HG03558 (cell line): ENCODE measurements around the gene HSPBP1.

Experiments used
- ATAC-seq: cut with Tn5 transposase; IDR thresholded peaks from one replicate; pipeline ENCODE4 v1.9.1; 2021; ENCODE audit warnings: moderate number of reproducible peaks; ENCODE audit not compliant: unreplicated experiment; ENCODE audit errors: extremely low read depth

Gene HSPBP1

DNA sequence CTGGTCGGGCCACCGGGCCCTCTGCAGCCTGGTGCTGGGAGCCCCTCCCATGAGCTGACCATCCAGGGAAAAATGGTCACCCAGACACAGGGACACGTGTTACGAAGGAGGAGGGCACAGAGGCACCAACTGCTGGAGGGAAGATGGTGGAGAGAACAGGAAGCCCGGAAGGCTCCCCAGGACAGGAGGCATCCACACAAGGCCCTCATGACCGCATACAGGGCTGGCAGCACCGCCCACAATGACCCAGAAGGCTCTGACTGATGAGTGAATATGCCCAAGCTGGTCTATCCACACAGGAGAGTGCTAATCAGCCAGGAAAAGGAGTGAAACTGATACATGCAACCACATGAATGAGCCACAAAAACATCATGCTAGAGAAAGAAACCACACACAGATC, 37.4 kb downstream of the HSPBP1 start:
- no peak for ATAC-seq

DNA sequence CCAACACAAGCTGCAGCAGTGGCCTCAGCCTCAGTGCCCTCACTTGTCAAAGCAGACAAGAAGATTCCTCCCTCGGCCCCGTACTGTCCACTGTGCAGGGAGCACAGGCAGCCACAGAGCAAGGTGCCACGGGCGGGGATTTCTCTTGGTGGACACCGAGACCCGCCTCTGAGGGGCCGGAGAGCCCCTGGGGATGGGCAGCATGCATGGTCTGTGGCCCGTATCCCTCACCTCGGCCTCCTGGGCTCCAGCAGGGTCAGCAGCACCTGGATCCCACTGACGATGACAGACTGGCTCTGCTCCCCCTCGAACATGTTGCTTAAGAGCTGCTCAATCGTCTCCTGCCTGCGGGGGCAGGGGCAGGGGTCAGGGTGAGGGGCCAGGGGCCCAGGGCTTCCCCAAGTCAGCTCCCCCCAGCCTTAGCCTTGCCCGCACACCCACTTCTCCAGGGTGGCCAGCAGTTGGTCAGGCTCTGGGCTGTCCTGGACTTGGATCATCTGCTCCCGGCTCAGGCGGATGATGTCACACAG, 37.9 kb downstream of the HSPBP1 start:
- ATAC-seq = no peak

DNA sequence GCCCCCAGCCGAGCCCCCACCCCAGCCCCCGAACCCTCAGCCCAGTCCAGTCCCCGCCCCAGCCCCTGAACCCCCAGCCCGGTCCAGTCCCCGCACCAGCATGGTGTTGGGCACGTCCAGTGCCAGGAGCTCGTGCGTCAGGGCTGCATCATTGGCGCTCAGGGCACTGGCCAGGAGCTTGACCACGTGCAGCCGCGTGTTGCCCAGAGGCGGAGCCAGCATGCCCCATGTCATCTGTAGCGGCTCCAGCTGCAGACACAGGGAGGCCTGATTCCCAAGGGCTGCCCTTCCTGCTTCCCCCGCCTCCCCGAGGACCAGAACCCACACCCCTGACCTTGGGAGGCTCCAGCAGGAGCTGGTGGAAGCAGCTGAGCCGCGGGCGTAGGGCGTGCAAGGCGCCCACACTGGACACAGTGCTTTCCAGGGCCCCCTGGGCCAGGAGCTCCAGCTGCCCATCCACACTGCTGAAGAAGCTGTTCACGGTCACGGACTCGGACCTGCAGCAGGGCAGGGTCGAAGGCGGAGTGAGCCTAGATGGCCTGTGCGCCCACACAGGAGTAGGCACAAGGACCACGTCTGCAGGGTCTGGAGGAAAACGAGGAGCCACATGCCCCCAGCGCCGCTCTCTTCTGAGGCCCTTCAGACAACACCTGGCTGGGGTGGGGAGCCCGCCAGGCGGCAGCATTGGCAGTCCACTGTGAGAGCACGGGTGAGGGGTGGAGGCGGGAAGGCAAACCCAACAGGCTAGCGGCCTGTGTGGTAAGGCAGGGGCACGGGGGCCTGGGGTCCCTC, 38.6 kb downstream of the HSPBP1 start:
- ATAC-seq = no peak

DNA sequence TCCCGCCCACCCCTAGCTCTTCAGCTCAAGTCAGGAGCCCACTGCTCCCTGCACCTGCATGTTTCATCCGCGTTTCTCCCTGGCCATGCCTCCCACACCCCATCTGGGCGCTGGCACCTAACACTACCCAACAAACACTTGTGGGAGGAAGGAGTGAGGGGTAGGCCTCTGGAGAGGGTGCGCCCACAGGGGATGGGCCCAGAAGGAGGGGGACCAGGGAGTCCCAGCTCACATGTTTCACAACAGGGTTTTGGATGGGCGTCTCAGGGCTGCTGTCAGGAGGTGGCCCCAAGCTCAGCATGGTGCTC, 39.2 kb downstream of the HSPBP1 start:
- no peak for ATAC-seq

DNA sequence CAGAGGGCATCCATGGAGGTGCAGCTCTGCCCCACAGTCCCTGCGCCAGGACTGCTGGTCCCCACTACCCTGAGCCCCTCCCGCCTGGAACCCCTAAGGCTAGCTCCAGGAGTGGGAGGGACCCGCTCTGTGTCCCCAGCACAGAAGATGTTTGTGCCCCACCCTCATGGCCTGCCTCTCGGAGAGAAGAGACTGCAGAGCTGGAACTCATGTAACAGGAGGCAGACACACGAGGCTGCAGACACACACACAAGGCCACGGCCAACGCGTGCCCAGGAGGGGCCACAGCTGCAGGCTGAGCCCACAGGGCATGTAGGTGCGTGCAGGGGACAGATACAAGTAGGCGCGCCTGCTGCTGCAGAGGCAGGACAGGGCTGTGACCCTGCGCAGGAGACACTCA, 40.9 kb downstream of the HSPBP1 start:
- ATAC-seq = no peak

DNA sequence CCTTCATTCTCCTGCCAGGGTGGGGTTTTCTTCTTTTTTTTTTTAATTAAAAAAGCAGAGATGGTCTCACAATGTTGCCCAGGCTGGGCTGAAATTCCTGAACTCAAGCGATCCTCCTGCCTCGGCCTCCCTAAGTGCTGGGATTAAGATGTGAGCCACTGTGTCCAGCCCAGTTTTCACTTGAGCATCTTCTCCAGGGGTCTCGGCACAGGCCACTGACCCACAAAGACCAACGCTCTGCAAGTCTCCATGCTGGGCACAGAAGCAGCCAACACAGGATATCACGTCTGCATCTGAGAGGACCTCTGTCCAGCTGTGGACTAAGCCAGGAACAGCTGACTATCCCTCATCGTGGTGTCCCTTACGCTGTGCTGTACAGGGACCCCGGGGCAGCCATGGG, 41.9 kb downstream of the HSPBP1 start:
- no peak for ATAC-seq

DNA sequence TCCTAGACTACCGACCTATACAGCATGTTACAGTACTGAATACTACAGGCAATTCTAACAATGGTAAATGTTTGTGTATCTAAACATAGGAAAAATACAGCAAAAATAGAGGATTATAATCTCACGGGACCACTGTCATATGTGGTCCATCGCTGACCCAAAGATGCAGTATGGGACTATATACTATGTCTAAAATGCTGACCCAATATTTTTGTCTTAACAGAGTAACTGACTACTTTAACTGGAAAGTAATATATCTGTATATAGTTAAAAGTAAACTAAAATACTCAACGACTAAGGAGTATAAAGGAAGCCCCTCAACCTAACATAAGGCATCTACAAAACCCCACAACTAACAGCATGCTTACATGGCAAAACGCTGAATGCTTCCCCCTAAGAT, 46.9 kb downstream of the HSPBP1 start:
- no peak for ATAC-seq

DNA sequence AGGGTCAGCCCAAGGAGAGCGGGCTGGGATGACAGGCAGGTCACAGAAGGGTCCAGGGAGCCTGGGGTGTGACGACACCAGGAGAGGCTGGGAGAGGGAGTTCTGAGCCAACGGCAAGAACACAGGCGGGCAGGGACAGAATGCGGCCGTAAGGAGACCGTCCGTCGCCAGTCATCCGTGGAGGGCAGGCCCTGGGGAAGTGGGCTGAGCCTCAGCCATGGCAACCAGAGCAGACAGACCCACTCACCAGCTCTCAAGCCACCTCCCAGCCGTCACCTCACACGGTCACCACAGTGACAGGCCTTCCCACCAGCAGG, 47.7 kb downstream of the HSPBP1 start:
- ATAC-seq = no peak

DNA sequence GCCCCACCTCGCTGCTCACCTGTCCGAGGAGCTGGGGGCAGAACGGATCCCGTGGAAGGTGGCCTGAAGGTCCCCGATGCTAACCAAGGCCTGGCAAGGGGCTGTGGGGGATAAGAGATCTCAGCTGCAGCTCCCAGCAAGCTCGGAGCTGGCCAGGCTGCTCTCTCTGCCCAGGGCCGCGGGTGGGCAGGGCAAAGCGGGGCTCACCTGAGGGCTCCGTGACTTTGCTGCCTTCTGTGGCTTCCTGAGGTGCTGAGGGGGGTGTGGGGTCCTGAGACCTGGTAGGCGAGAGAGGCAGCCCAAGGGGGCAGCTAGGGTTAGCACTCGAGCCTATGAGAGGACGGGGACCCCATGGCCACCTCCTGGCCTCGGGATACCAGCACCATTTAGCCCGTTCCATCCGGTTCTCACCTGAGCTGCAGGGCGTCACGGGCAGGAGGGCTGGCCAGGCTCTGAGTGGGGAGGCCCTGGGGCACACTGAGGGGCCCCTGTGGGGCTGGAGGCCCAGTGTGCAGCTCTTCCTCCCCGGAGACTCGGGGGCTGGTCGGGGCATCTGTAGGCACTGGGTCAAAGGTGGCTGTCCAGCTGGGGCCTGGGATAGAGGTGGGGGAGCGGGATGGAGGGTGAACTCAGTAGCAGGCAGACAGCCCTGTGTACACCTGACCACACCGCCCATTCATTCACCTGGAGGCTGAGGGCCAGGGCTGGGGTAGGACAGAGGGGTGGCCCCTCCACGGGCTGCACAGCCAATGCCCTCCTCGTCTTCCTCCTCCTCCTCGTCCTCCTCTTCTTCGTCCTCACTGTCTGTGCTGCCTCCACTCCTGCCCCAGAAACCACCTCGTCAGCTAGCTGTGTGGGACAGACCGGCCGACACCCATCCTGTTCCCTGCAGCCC, 48.3 kb downstream of the HSPBP1 start:
- no peak for ATAC-seq

DNA sequence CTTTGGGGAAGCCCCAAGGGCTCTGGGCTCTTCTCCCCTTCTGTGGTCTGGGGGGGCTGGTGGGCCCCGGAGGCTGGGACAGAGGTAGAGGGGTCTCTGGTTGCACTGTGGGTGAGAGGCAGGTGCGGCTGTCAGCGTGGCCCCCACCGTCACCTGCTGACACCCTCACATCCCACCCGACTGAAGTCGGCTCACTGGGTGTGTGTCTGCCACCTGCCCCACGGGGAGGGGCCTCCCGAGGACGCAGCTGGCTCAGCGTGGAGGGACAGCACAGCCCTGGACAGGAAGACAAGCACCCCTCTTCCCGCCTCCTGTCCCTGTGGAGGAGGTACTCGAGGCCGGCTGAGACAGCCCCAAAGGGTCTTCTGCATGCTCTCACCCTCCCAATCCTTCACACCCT, 49.1 kb downstream of the HSPBP1 start:
- ATAC-seq = no peak

DNA sequence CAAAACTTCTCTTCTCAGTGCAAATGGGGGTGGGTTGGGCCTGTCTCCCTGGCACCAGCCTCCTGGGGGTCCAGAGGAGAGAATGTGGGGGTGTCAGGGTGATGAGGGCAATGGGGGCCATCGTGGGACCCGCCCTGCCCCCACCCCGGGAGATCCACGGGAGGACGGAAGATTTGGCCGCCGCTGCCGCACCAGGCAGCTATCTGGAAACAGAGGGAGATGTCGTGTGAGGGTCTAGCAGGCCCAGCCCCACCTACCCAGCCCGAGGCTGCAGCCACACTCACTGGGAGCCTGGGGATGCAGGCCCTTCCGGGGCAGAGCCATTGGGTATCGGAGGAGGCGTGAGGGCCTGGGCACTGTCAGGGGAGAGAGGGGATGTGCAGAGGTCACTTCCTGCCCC, 49.6 kb downstream of the HSPBP1 start:
- no peak for ATAC-seq

DNA sequence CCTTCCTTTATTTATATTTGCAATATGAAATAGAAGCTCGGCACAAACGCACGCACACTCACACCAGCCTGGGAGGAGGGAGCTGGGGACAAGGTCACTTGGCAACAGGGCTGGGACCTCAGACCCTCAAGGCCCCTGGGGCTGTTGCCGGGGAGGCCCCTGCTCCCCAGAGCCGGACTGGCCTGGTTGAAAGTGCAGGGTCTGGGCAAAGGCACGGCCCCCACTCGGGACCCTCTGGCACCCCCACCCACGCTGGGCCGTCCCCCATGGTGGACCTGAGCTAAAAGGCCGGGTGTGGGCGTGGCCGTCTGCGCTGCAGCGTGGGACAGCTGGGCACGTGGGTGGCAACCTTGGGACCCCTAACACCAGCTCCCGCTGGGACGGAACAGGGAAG, 50.1 kb downstream of the HSPBP1 start:
- ATAC-seq = no peak

DNA sequence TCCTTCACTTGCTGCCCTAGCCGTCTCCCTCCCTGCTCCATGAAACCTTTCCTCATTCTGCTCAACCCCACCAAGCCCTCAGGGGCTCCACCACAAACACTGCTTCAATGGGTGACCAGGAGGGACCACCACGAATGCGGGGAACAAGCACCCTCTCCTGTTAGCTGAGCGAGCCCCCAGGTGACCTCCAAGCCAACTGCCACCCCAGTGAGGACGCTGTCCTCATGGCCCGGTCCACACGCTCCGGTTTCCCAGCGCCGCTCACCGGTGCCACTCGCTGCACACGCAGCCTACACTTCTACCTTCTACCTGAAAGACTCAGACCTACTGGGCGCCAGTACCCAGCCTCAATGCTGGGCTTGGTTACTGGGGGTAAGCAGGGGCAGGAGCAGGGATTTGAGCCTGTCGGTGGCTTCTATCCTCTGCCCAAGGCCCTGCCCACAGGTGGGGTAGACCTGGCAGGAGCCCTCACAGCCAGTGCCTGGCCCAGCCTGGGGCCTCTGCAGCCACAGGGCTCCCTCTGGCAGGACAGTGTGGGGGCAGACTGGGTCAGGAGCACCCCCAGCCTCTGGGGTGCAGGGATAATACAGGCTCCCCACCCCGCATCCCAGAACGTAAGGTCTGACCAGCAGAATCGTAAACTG, 50.6 kb downstream of the HSPBP1 start:
- no peak for ATAC-seq

DNA sequence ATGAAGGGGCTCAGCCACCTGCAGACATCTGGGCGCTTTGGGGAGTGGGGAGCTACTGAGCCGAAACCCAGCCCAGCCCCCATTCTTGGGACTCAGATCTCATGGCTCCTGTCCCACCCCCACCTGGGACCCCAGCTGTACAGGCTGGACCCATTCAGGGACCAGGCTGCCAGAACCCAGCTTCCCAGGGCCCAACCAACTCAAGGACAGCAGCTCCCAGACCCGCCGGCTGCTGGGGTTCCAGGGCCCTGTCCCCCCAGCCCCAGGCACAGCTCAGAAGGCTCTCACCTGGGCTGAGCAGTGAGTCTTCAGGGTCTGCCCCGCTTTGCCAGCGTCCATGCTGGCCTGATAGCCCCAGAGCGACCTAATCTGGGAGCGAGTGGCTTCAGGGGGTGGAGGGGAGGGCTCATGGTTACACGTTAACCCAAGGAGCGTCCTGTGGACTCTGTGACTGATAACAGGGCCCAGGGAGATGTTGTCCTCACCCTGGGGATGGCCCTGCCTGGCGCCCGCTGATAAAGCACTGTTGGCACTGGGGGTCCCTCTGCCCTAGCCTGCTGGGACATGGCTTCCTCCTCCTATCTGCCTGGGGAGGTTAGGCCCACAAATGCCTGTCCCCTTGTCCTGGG, 51.4 kb downstream of the HSPBP1 start, which contains the start of gene TMEM86B:
Gene TMEM86B (minus strand): TSS at position 361 of the 629 bp plus-strand sequence. CDS start 22 bp downstream, at position 339.
- ATAC-seq = no peak

DNA sequence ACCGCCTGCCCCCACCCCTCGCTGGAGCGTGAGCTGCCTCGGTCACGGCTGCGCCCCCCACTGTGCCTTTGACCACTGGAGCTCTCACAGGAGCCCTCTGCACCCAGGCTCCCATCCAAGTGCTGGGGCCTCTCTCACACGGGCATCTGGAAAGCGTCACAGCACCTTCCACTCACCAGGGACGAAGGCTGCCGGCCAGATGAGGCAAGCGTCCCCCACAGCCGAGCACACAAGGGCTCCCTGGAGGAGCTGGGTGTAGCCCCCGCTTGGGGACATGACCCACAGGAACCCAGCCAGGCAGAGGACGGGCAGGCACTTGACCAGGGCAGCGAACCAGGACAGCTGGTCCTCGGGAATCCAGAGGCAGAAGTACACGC, 51.9 kb downstream of the HSPBP1 start:
- no peak for ATAC-seq

DNA sequence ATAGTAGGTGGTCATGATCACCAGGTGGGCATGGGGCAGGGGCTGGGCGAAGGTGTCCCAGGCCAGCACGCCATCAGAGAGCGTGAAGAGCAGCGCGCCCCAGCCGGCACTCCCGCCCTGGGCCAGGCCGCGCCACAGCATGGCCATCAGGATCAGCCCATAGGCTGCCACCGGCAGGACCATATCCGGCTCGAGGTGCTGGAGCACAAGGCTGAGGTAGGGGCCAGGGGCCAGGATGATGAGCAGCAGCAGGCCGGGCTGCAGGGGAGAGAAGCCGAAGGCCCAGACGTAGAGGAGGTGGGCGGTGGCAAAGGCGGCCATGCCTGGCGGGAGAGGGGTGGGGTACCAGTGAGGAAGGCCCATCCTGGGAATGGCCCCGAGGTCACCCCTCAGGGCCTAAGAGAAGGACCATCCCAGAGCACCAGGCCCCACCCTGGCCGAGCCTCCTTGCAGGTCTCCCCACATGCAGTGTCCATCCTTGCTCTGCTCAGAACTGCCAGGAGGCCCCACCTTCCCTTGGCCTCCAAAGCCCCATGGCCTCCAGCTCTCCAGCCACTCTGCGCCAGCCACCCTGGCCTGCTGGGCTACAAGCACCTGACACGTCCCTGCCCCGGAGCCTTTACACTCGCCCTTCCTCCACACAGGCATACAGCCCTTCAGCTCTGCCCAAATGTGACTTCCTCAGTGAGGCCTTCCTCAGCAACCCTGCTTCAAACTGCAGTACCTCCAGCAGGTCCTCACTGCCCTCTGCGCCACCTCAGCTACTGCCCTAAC, 52.5 kb downstream of the HSPBP1 start:
- no peak for ATAC-seq

DNA sequence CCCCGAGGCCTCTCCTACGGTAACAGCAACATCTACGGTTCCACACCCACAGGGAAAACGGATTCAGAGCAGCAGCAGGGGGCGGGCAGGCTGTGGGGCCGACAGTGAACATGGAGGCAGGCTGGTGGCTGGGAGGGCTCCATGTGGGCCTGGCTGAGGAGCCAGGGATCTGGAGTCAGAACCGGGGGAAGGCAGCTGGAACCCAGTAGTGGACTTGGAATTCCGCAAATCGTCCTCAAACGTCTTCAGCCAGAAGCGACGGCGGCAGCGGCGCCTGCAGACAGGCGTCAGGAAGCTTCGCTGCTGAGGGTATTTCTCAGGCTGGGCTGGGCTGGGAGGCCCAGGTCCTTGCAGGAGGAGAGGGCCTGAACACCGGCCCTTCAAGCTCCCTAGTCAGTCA, 53.1 kb downstream of the HSPBP1 start:
- ATAC-seq = no peak

DNA sequence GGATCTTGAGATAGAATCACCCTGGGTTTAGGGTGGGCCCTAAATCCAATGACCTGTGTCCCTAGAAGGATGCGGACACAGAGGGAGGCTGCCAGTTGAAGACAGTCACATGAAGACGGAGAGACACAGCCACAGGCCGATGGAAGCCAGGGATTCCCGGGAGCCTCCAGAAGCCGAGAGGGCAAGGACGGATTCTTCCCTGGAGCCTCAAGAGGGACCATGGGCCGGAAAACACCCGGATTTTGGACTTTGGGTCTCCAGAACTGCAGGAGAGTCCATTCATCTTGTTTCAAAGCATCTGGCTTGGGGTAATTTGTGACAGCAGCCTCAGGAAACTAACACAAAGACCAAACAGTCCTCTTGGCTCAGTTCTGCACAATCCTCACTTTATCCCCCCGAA, 53.6 kb downstream of the HSPBP1 start:
- ATAC-seq = no peak

DNA sequence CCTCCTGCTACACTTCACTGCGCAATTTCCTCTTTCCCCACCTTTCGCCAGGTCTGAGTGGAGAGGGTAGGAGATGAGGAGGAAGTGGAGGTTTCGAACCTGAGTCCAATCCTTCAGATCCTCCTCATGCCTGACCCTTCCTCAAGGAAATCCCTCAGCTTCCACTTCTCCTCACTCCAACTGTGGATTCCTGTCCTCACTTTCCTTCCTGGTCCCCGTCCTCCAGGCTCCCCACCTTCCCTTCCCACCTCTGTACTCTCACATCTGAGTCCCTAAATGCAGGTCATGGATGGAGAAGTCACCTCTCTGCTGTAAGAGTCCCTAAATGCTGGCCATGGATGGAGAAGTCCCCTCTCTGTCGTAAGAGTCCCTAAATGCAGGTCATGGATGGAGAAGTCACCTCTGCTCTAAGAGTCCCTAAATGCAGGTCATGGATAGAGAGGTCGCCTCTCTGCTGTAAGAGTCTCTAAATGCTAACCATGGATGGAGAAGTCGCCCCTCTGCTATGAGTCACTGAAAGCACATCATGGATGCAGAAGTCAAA, 54.4 kb downstream of the HSPBP1 start:
- ATAC-seq = no peak
